K562 treated with DMSO at 1 percent for 24 hours (cell line): ENCODE results near the gene FEZ2. TPM values are rescaled to one million over a fixed set of nuclear protein-coding genes. Genes with fewer than 3 reads are reported as not detected.

ENCODE experiments used
- total RNA-seq: library from RNA; unstranded; fragments of 300-600 nt; gene quantifications from 2 replicates; pipeline ENCODE4 v1.2.3, GENCODE V29; 2022; ENCODE audit warnings: low read depth; ENCODE audit not compliant: insufficient read depth

Gene FEZ2
- 12.9 and 16.4 TPM in 2 replicates for total RNA-seq

GRCh38 chr2:36597532-36598377 lies at the start of gene FEZ2:
TSS of gene FEZ2 (minus strand) at chr2:36598168. CDS start at chr2:36598142, 26 bp downstream.

Other genes with a start within 250 kb of the FEZ2 start
- 0.15 and 0.25 TPM in 2 replicates for gene CRIM1, start 242.4 kb downstream of the FEZ2 start, total RNA-seq
- gene VIT, start 98.5 kb upstream of the FEZ2 start, total RNA-seq, result not detected in 2 replicates